IMR-90 (cell line): ENCODE measurements around the gene ME3. TPM values are rescaled to one million over a fixed set of nuclear protein-coding genes. Genes with fewer than 3 reads are reported as not detected.

Experiments
- ATAC-seq: fragments of 200-7000 bp; cut with Tn5 transposase; 2 replicates; pipeline ENCODE4 v1.9.1; 2020; ENCODE audit warnings: low read depth, mild to moderate bottlenecking, moderate library complexity
- BruUV-seq: library from RNA; stranded (reverse); fragments of 400-500 nt; replicated peaks from 2 replicates; lab custom pipeline; 2021; lab: Mats Ljungman, UMichigan
- CTCF ChIA-PET: fragments of 300-600 bp; formaldehyde crosslinking; extraction: SDS; loops from one replicate; lab custom pipeline; 2021; ENCODE audit warnings: antibody characterized with exemption; lab: Yijun Ruan, JAX
- POLR2A ChIA-PET: fragments of 300-600 bp; sonication (Branson Sonifier 250); formaldehyde crosslinking; loops from one replicate; lab custom pipeline; 2022; ENCODE audit warnings: antibody characterized with exemption; ENCODE audit not compliant: unreplicated experiment; lab: Charles Lee
- DNase-seq: peaks from one replicate; pipeline ENCODE4 v3.0.0; 2013
- H2AFZ ChIP-seq: replicated peaks from 2 replicates; pipeline ENCODE3; 2013; ENCODE audit warnings: low read length, mild to moderate bottlenecking; ENCODE audit not compliant: poor library complexity
- H2AK5ac ChIP-seq: 2 replicates; pipeline ENCODE4 v1.6.1; 2013; ENCODE audit warnings: low read depth, low read length, inconsistent platforms
- H2AK9ac ChIP-seq: replicated peaks from 2 replicates; pipeline ENCODE3; 2013; ENCODE audit warnings: mild to moderate bottlenecking, low read depth, low read length, moderate library complexity; ENCODE audit not compliant: poor library complexity
- H2BK120ac ChIP-seq: 2 replicates; pipeline ENCODE4 v1.6.1; 2013; ENCODE audit warnings: low read depth, low read length, inconsistent platforms
- H2BK15ac ChIP-seq: 3 replicates; pipeline ENCODE4 v1.6.1; 2013; ENCODE audit warnings: low read depth, low read length, inconsistent platforms
- H2BK20ac ChIP-seq: 2 replicates; pipeline ENCODE4 v1.6.1; 2013; ENCODE audit warnings: low read depth, mild to moderate bottlenecking, inconsistent platforms, low read length, moderate library complexity
- H2BK5ac ChIP-seq: 2 replicates; pipeline ENCODE4 v1.6.1; 2013; ENCODE audit warnings: mild to moderate bottlenecking, low read depth, low read length, inconsistent platforms; ENCODE audit not compliant: poor library complexity, severe bottlenecking
- H3K14ac ChIP-seq: replicated peaks from 2 replicates; pipeline ENCODE4 v1.6.1; 2013; ENCODE audit warnings: low read depth, low read length, inconsistent platforms
- H3K18ac ChIP-seq: 2 replicates; pipeline ENCODE4 v1.6.1; 2013; ENCODE audit warnings: low read depth, low read length, control low read depth
- H3K23ac ChIP-seq: 2 replicates; pipeline ENCODE4 v1.6.1; 2013; ENCODE audit warnings: low read depth, low read length, inconsistent platforms
- H3K27ac ChIP-seq: 2 replicates; pipeline ENCODE4 v1.5.1; 2013; ENCODE audit warnings: mild to moderate bottlenecking, control low read depth, low read length; ENCODE audit not compliant: insufficient read depth
- H3K27me3 ChIP-seq: 2 replicates; pipeline ENCODE4 v1.6.1; 2013; ENCODE audit warnings: low read length; ENCODE audit not compliant: control insufficient read depth, insufficient read depth
- H3K36me3 ChIP-seq: 2 replicates; pipeline ENCODE4 v1.6.1; 2013; ENCODE audit warnings: low read length, mixed read lengths; ENCODE audit not compliant: control insufficient read depth, insufficient read depth
- H3K4ac ChIP-seq: 2 replicates; pipeline ENCODE4 v1.6.1; 2013; ENCODE audit warnings: low read depth, low read length, inconsistent platforms
- H3K4me1 ChIP-seq: 2 replicates; pipeline ENCODE4 v1.6.1; 2013; ENCODE audit warnings: low read length, mixed read lengths; ENCODE audit not compliant: control insufficient read depth, insufficient read depth
- H3K4me2 ChIP-seq: 2 replicates; pipeline ENCODE4 v1.6.1; 2013; ENCODE audit warnings: low read depth, mild to moderate bottlenecking, control low read depth, low read length, moderate library complexity
- H3K4me3 ChIP-seq: 2 replicates; pipeline ENCODE4 v1.5.1; 2013; ENCODE audit warnings: low read depth, mild to moderate bottlenecking, control low read depth, low read length, moderate library complexity; ENCODE audit not compliant: insufficient read depth
- H3K56ac ChIP-seq: 2 replicates; pipeline ENCODE4 v1.6.1; 2013; ENCODE audit warnings: low read length, inconsistent platforms; ENCODE audit not compliant: insufficient read depth; ENCODE audit errors: extremely low read depth
- H3K79me1 ChIP-seq, 2 experiments: 2 replicates each; pipeline ENCODE4 v1.6.1; 2013; ENCODE audit warnings: low read length in 2 of 2, inconsistent platforms in 1 of 2, low read depth in 1 of 2
- H3K9ac ChIP-seq: 2 replicates; pipeline ENCODE4 v1.6.1; 2013; ENCODE audit warnings: low read depth, low read length, control low read depth
- H3K9me1 ChIP-seq: 2 replicates; pipeline ENCODE4 v1.6.1; 2013; ENCODE audit warnings: low read length, inconsistent platforms; ENCODE audit not compliant: insufficient read depth
- H3K9me3 ChIP-seq: 2 replicates; pipeline ENCODE4 v1.6.1; 2013; ENCODE audit warnings: low read length; ENCODE audit not compliant: control insufficient read depth, insufficient read depth
- H4K20me1 ChIP-seq: 2 replicates; pipeline ENCODE4 v1.6.1; 2013; ENCODE audit warnings: low read length, inconsistent platforms; ENCODE audit not compliant: insufficient read depth
- H4K5ac ChIP-seq: 2 replicates; pipeline ENCODE4 v1.6.1; 2013; ENCODE audit warnings: mild to moderate bottlenecking, low read depth, low read length, control low read depth
- H4K8ac ChIP-seq, 2 experiments: 2 replicates each; pipeline ENCODE4 v1.6.1; 2013; ENCODE audit warnings: low read depth in 2 of 2, low read length in 2 of 2, control low read depth in 1 of 2, inconsistent platforms in 1 of 2
- H4K91ac ChIP-seq: 2 replicates; pipeline ENCODE4 v1.6.1; 2013; ENCODE audit warnings: low read depth, low read length, inconsistent platforms; ENCODE audit not compliant: insufficient read depth
- CEBPB ChIP-seq: IDR thresholded peaks from 2 replicates; pipeline ENCODE4 v1.6.1; 2012; ENCODE audit warnings: low read depth, low read length, improper control_type of control experiment
- CTCF ChIP-seq: conservative IDR thresholded peaks from 2 replicates; pipeline ENCODE4 v1.5.1; 2012; ENCODE audit warnings: mild to moderate bottlenecking, low read depth, low read length, improper control_type of control experiment
- ELK1 ChIP-seq: fragments of 150-350 bp; IDR thresholded peaks from 2 replicates; pipeline ENCODE4 v1.6.1; 2016; ENCODE audit warnings: low read depth, mild to moderate bottlenecking, low read length, moderate library complexity, borderline replicate concordance
- FOS ChIP-seq: fragments of 150-350 bp; IDR thresholded peaks from 2 replicates; pipeline ENCODE4 v1.6.1; 2016; ENCODE audit warnings: low read depth, low read length
- MXI1 ChIP-seq: IDR thresholded peaks from 2 replicates; pipeline ENCODE4 v1.6.1; 2012; ENCODE audit warnings: low read depth, mild to moderate bottlenecking, low read length, moderate library complexity, borderline replicate concordance
- NFE2L2 ChIP-seq: fragments of 150-350 bp; IDR thresholded peaks from 2 replicates; pipeline ENCODE4 v1.6.1; 2016; ENCODE audit warnings: low read depth, mild to moderate bottlenecking, low read length
- POLR2A ChIP-seq: IDR thresholded peaks from 2 replicates; pipeline ENCODE4 v1.6.1; 2012; ENCODE audit warnings: mild to moderate bottlenecking, low read depth, low read length
- RAD21 ChIP-seq: IDR thresholded peaks from 2 replicates; pipeline ENCODE4 v1.6.1; 2012; ENCODE audit warnings: low read length, improper control_type of control experiment
- RCOR1 ChIP-seq: IDR thresholded peaks from 2 replicates; pipeline ENCODE4 v1.6.1; 2012; ENCODE audit warnings: mild to moderate bottlenecking, low read length, improper control_type of control experiment; ENCODE audit not compliant: insufficient replicate concordance
- SMC3 ChIP-seq: fragments of 150-350 bp; IDR thresholded peaks from 2 replicates; pipeline ENCODE4 v1.6.1; 2016; ENCODE audit warnings: low read depth, mild to moderate bottlenecking, antibody characterized with exemption, low read length, moderate library complexity
- WGBS, 2 experiments: methylation state at CpG; one replicate each; pipeline versions ENCODE4 v1.1.5 to v1.1.7; 2013; ENCODE audit warnings: missing lambda C conversion rate in 2 of 2; ENCODE audit not compliant: insufficient read length in 1 of 2; ENCODE audit errors: extremely low coverage in 2 of 2; 5-methylcytosine and 5-hydroxymethylcytosine counted together
- dilution Hi-C: fragments of 300-500 bp; cut with HindIII; formaldehyde crosslinking; loops from one replicate; pipeline ENCODE4 v1.14.3; 2018; ENCODE audit warnings: low sequenced_read_pairs; ENCODE audit not compliant: unreplicated experiment
- in situ Hi-C: fragments of 300-500 bp; cut with MboI; formaldehyde crosslinking; loops from 3 replicates; pipeline ENCODE4 v1.14.3; 2019; ENCODE audit warnings: low sequenced_read_pairs, inconsistent platforms, mixed read lengths
- intact Hi-C: fragments of 100-400 bp; cut with micrococcal nuclease; formaldehyde crosslinking; loops from 2 replicates; pipeline ENCODE4 v1.10.0; 2022
- polyA plus RNA-seq, 3 experiments: library from polyadenylated mRNA; depleted of rRNA; stranded (reverse); fragments of >200 nt; gene quantifications; 2 replicates each; pipeline ENCODE4 v1.2.3, GENCODE V29; 2012; ENCODE audit warnings: low replicate concordance in 1 of 3
- total RNA-seq: library from RNA; depleted of rRNA; stranded (reverse); fragments of >200 nt; gene quantifications from 2 replicates; pipeline ENCODE4 v1.2.3, GENCODE V29; 2012

Gene ME3
- total and polyA plus RNA-seq, 2 of the 4 experiments (the other 2 are of a cell fraction): 7.8 to 9.0 TPM

GRCh38 chr11:86510674-86511073 is 161.7 kb downstream of the ME3 start:
- intact Hi-C loops (no loop called here), dilution Hi-C loops (no loop called here), in situ Hi-C loops (no loop called here)
- peak overlapping the region; percentile 15; the same call in 1 of the 2 replicates for H2AK5ac ChIP-seq
- no peak overlapping the region for H3K18ac ChIP-seq
- H3K27ac ChIP-seq: no peak overlapping the region
- no peaks in the 10 kb centered on the region for H3K36me3 ChIP-seq
- H3K9me3 ChIP-seq: peaks cover 3% of the 10 kb centered on the region
- BruUV-seq: no TSS peak
- H3K14ac ChIP-seq: peak overlapping the region; percentile 44; the same call in 1 of the 2 replicates
- H4K5ac ChIP-seq: no peak overlapping the region
- no peak overlapping the region for H2AK9ac ChIP-seq
- H3K23ac ChIP-seq: no peak overlapping the region
- no peaks in the 10 kb centered on the region for H3K27me3 ChIP-seq
- no peak overlapping the region for H3K56ac ChIP-seq
- H2BK120ac ChIP-seq: peak overlapping the region; percentile 14; the same call in 1 of the 2 replicates
- CTCF ChIA-PET: no interaction called here
- no peak overlapping the region for H3K4ac ChIP-seq
- POLR2A ChIA-PET: no interaction called here
- no peak overlapping the region for H3K9ac ChIP-seq
- no peak for TF ChIP-seq RAD21
- TF ChIP-seq POLR2A: no peak
- no peak for TF ChIP-seq ELK1
- no peak for TF ChIP-seq CTCF
- no peak for TF ChIP-seq FOS
- no peak for TF ChIP-seq MXI1
- TF ChIP-seq CEBPB: no peak
- TF ChIP-seq RCOR1: no peak
- no peak for TF ChIP-seq NFE2L2
- no peak for TF ChIP-seq SMC3
- H2BK15ac ChIP-seq: no peak overlapping the region
- no peak overlapping the region for H2AFZ ChIP-seq
- peaks cover 9% of the 10 kb centered on the region for H3K9me1 ChIP-seq
- no peaks in the 10 kb centered on the region for H3K79me1 ChIP-seq
- H4K91ac ChIP-seq: no peak overlapping the region
- DNase-seq: no peak
- ATAC-seq: no peak
- peak overlapping the region; percentile 65; the same call in 1 of the 2 replicates for H2BK20ac ChIP-seq
- no peak overlapping the region; the same call in 1 of the 2 replicates for H3K4me2 ChIP-seq
- 100% methylated on average over 1 of the region's 3 CpGs; no CpG with 5 or more reads in 1 of the 2 experiments for WGBS, 2 experiments
- no peak overlapping the region for H3K4me3 ChIP-seq
- H3K4me1 ChIP-seq: peaks cover 6% of the 10 kb centered on the region
- H2BK5ac ChIP-seq: no peak overlapping the region
- H4K20me1 ChIP-seq: no peaks in the 10 kb centered on the region
- no peak overlapping the region for H4K8ac ChIP-seq
